HG03025 (cell line): ENCODE results near the gene RTN1.

Experiments used
- ATAC-seq: cut with Tn5 transposase; IDR thresholded peaks from one replicate; pipeline ENCODE4 v1.9.1; 2021; ENCODE audit warnings: mild to moderate bottlenecking, moderate library complexity; ENCODE audit not compliant: unreplicated experiment, low FRiP score

RTN1 gene

GRCh38 chr14:59576332-59577294 lies 294.0 kb downstream of the RTN1 start, which contains the start of gene CCDC175:
TSS of gene CCDC175 (minus strand) at chr14:59576812. CDS start at chr14:59576775, 37 bp downstream.
- peak; percentile 99 for ATAC-seq

DNA sequence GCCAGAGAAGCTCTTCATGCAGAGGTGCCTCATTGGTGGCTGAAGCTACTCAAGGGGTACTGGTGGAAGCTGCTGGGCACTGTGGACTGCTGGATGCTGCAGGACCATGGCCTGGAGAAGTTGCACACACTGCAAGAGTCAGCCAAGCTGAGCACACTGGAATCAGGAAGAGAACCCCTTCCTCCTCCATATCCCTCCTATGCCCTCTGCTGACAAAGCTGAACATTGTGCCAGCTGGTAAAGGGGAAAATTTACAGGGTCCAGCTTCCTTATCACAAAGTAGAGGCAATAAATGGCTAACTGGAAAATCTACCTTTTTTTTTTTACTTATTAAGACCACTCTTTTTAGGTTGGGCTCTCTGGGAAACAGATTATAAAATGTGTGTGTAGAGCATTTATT lies 300.5 kb downstream of the RTN1 start:
- ATAC-seq = no peak

DNA sequence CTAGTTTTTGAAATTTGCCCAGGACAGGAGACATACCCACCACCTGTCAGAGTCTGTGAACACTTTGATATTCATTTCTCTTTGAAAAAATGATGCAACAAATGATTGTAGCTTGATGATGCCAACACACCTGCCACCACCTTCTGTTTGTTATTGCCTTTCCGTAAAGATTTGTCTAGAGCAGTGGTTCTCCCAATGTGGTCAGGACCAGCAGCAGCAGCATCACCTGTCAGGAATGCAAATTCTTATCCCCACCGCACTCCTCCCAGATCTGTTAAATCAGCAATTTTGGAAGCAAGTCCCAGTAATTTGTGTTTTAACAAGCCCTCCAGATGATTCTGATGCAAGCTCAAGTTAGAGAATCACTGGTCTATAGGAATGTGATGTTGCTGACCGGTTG lies 303.9 kb downstream of the RTN1 start:
- no peak for ATAC-seq

DNA sequence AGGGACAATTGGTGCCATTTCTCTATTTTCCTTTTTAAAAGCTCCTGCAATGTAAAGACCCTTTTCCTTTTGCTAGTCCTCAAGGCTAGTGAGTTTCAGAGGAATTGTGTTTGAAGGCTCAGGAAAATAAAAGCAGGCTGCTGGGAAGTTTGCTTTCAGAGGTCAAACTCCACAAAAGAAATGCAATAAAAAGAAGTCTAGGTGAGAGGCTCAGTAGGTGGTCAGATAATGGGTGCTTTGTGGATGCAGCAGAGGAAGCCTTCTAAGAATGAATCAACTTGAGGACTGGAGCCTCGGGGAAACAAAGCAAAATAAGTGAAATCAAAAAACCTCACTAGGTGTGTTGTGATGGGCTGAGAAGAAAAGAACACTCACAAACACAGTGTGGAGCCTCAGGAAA lies 304.3 kb downstream of the RTN1 start:
- ATAC-seq = no peak

DNA sequence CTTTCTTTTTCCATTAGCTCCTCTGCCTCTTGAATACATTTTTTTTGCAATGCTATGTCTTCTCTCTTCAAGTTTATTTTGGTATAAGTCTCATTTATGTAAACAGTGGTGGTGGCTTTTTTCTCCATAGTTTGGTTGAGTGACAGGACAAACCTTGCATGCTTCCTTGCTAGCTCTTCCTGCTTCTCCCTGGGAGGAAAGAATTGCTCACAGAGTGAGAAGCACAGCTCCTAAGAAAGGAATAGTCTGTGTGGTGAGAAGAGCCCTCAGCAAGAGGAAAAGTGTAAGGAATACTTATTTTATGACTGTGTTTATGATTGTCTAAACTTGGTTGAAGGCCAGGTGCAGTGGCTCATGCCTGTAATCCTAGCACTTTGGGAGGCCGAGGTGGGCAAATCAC lies 305.5 kb downstream of the RTN1 start:
- no peak for ATAC-seq

DNA sequence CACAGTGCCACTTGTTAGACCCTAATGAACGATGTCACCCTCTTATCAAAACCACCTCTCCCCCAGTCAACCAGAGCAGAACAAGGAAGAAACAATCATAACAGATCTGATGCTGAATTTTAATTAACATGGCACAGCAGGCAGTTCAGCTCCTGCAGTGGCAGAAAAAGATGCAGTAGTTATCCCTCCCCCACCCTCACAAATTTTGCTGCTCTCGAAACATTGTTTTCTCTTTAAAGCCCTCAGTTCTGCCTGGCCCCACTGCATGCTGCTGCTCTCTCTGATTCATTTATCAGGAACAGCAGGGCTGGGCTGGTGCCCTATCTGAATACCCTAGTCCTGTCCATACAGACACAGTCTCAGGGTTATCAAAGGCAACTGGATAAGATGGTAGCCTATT lies 306.2 kb downstream of the RTN1 start:
- no peak for ATAC-seq

GRCh38 chr14:59547310-59547709 lies 323.3 kb downstream of the RTN1 start:
- ATAC-seq = no peak
